Measurements from ENCODE around the gene MAP1A. TPM values are rescaled to one million over a fixed set of nuclear protein-coding genes. Genes with fewer than 3 reads are reported as not detected.

The MAP1A gene
- total RNA-seq, 1 donor from 2014 or later, result 16.9 TPM

DNA sequence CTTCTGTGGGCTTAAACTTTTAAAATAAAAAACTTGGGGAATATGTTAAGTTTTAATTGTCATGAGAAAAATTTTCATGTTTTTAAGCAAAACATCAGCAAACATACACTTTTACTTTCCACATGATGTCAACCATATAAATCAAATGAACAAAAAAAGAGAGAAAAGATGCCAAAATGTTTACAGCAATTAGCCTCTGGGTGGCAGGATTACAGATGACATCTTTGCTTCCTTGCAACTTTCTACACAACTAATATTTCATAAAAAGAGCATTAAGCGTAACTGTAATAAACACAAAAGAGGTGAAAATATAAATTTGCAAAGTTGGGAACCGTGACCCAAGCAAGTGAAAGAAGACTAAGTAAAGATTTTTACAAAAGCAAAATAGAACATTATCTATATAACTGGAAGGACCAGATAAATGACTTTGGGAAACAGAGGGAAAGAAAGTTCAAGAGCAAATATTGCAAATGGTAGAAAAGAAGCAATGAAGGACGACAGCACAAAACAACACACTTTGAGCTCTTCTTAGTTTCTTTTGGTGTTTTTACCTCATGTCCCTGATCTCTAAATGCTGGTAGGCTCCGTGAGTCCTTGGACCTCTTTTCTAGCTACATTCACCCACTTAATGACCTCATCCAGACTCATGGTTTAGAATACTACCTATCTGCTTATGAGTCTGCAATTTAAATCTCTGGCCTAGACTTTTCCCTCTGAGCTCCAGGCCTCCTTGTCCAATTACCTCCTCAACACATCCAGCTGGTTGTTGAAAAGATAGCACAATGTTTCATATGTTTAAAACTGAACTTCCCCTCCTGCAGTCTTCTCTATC is 33.9 kb upstream of the MAP1A start:
- intact Hi-C loops (cut with DNase I), result no loop called here
- no peaks in the 10 kb centered on the region for H3K27me3 ChIP-seq
- no peak for DNase-seq (ENCODE audit: extremely low spot score in 2 of 2)
- peaks cover 9% of the 10 kb centered on the region for H3K4me1 ChIP-seq
- peaks cover 0 to 49% of the 10 kb centered on the region in 2 donors for H3K36me3 ChIP-seq
- H3K27ac ChIP-seq, result peak overlapping the region; percentile 23
- TF ChIP-seq POLR2AphosphoS5 (IDR thresholded peaks at IDR 0.05; ENCODE audit: insufficient read depth in 1 of 2, low read depth in 1 of 2) (no peak), POLR2A (IDR thresholded peaks at IDR 0.05) (no peak), CTCF (IDR thresholded peaks at IDR 0.05) (peak in 1 of 3 experiments; percentile 39)
- H3K9me3 ChIP-seq, result no peaks in the 10 kb centered on the region
- H3K4me3 ChIP-seq, result no peak overlapping the region

- Histone ChIP-seq H3K4me3 (no peak overlapping the region), H3K27ac (peak overlapping the region; percentile 23), H3K27me3 (no peaks in the 10 kb centered on the region), H3K36me3 (peaks cover 0 to 40% of the 10 kb centered on the region in 2 donors), H3K9me3 (no peaks in the 10 kb centered on the region), H3K4me1 (peaks cover 19% of the 10 kb centered on the region)
- intact Hi-C loops (cut with DNase I), result no loop called here
- TF ChIP-seq CTCF (IDR thresholded peaks at IDR 0.05) (no peak), POLR2A (IDR thresholded peaks at IDR 0.05) (no peak)
- no peak for DNase-seq (ENCODE audit: extremely low spot score in 2 of 2)
Observed at GRCh38 chr15:43484455-43484854, 33.0 kb upstream of the MAP1A start.

- Histone ChIP-seq H3K27ac (no peak overlapping the region), H3K9me3 (no peaks in the 10 kb centered on the region), H3K27me3 (no peaks in the 10 kb centered on the region), H3K36me3 (peaks cover 0 to 16% of the 10 kb centered on the region in 2 donors), H3K4me1 (peaks cover 34% of the 10 kb centered on the region), H3K4me3 (no peak overlapping the region)
- intact Hi-C loops (cut with DNase I), result loop anchor here (2.0 kb wide), 1 partner anchor 33 kb away; no protein-coding TSS in a partner anchor
- no peak for TF ChIP-seq POLR2A (IDR thresholded peaks at IDR 0.05)
- TF ChIP-seq CTCF (IDR thresholded peaks at IDR 0.05), result no peak
- no peak for TF ChIP-seq POLR2AphosphoS5 (IDR thresholded peaks at IDR 0.05; ENCODE audit: insufficient read depth in 1 of 2, low read depth in 1 of 2)
- DNase-seq (ENCODE audit: extremely low spot score in 2 of 2), result no peak
Observed at GRCh38 chr15:43487271-43487895, 30.0 kb upstream of the MAP1A start.

- Histone ChIP-seq H3K27ac (no peak overlapping the region), H3K27me3 (no peaks in the 10 kb centered on the region), H3K9me3 (no peaks in the 10 kb centered on the region), H3K36me3 (peaks cover 0 to 14% of the 10 kb centered on the region in 2 donors), H3K4me3 (no peak overlapping the region), H3K4me1 (peaks cover 31% of the 10 kb centered on the region)
- TF ChIP-seq POLR2A (IDR thresholded peaks at IDR 0.05) (no peak), POLR2AphosphoS5 (IDR thresholded peaks at IDR 0.05; ENCODE audit: insufficient read depth in 1 of 2, low read depth in 1 of 2) (no peak), CTCF (IDR thresholded peaks at IDR 0.05) (no peak)
- intact Hi-C loops (cut with DNase I), result no loop called here
- no peak for DNase-seq (ENCODE audit: extremely low spot score in 2 of 2)
Observed at GRCh38 chr15:43488790-43489189, 28.6 kb upstream of the MAP1A start.

DNA sequence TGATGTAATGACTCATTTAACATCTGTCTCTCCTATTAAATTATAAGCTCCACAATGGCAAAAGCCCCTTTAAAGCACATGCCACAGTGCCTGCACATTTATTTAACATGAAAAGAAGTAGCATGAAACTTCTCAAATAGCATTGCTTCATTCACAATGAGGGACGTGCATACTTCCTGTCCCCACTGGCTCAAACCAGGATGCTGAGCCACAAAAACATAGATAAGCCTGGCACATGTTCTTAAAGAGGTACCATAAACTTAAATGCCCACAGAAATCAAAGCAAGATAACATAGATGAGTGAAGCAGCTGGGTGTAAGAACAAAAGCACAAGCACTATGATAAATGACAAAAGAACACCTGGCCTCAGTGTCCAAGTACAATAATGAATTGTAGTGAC is 28.2 kb upstream of the MAP1A start:
- H3K27ac ChIP-seq, result no peak overlapping the region
- H3K27me3 ChIP-seq, result no peaks in the 10 kb centered on the region
- DNase-seq (ENCODE audit: extremely low spot score in 2 of 2), result no peak
- H3K4me1 ChIP-seq, result peaks cover 29% of the 10 kb centered on the region
- intact Hi-C loops (cut with DNase I), result no loop called here
- no peak for TF ChIP-seq POLR2AphosphoS5 (IDR thresholded peaks at IDR 0.05; ENCODE audit: insufficient read depth in 1 of 2, low read depth in 1 of 2)
- TF ChIP-seq POLR2A (IDR thresholded peaks at IDR 0.05), result no peak
- no peak for TF ChIP-seq CTCF (IDR thresholded peaks at IDR 0.05)
- no peaks in the 10 kb centered on the region for H3K9me3 ChIP-seq
- H3K36me3 ChIP-seq, result peaks cover 0 to 14% of the 10 kb centered on the region in 2 donors
- H3K4me3 ChIP-seq, result no peak overlapping the region

Measured in vagina (tissue), 2 donors.